Bronchial epithelial cell (primary cell): ENCODE results near the gene TBX21. TPM values are rescaled to one million over a fixed set of nuclear protein-coding genes. Genes with fewer than 3 reads are reported as not detected.

Experiments
- DNase-seq: peaks from one replicate; pipeline ENCODE4 v3.0.0-alpha.2; 2010; ENCODE audit warnings: low read depth
- FAIRE-seq: peaks from 2 replicates; lab custom pipeline; 2011; peaks lifted over from hg19 to GRCh38; lab: Jason Lieb, UNC
- H3K27me3 ChIP-seq: 2 replicates; pipeline ENCODE4 v1.5.1; 2011; ENCODE audit warnings: low read length; ENCODE audit not compliant: control insufficient read depth, insufficient read depth
- H3K36me3 ChIP-seq: 2 replicates; pipeline ENCODE4 v1.5.1; 2011; ENCODE audit warnings: low read length; ENCODE audit not compliant: control insufficient read depth, insufficient read depth
- H3K4me3 ChIP-seq: 2 replicates; pipeline ENCODE4 v1.5.1; 2011; ENCODE audit warnings: mild to moderate bottlenecking, low read depth, low read length, control low read depth
- CTCF ChIP-seq: IDR thresholded peaks from 2 replicates; pipeline ENCODE4 v1.5.1; 2011; ENCODE audit warnings: mild to moderate bottlenecking, moderate library complexity, low read length, control low read depth, inconsistent platforms; ENCODE audit not compliant: insufficient read depth, severe bottlenecking
- total RNA-seq: library from RNA; depleted of rRNA; stranded (reverse); fragments of >200 nt; gene quantifications from 2 replicates; pipeline ENCODE4 v1.2.1, GENCODE V29; 2014

TBX21 gene
- total RNA-seq, 1 donor from 2014 or later: not detected

GRCh38 chr17:47730681-47731080 is 2.4 kb upstream of the TBX21 start:
- Histone ChIP-seq H3K36me3 (no peaks in the 10 kb centered on the region), H3K27me3 (peaks cover 38% of the 10 kb centered on the region), H3K4me3 (no peak overlapping the region)
- no peak for TF ChIP-seq CTCF
- DNase-seq (no peak), FAIRE-seq (no peak)

GRCh38 chr17:47731396-47731795 is 1.6 kb upstream of the TBX21 start:
- no peak for TF ChIP-seq CTCF
- peaks cover 38% of the 10 kb centered on the region for H3K27me3 ChIP-seq
- DNase-seq (no peak), FAIRE-seq (peak; percentile 36)
- no peak overlapping the region for H3K4me3 ChIP-seq
- no peaks in the 10 kb centered on the region for H3K36me3 ChIP-seq

- no peak for FAIRE-seq
- H3K4me3 ChIP-seq: no peak overlapping the region
- no peak for DNase-seq
- TF ChIP-seq CTCF: no peak
- H3K36me3 ChIP-seq: no peaks in the 10 kb centered on the region
- H3K27me3 ChIP-seq: peaks cover 38% of the 10 kb centered on the region
These were observed 513 bp upstream of the TBX21 start for GRCh38 chr17:47732399-47733046.

- FAIRE-seq (no peak), DNase-seq (no peak)
- TF ChIP-seq CTCF: no peak
- H3K27me3 ChIP-seq: peaks cover 38% of the 10 kb centered on the region
- H3K4me3 ChIP-seq: no peak overlapping the region
- no peaks in the 10 kb centered on the region for H3K36me3 ChIP-seq
These were observed 806 bp downstream of the TBX21 start for GRCh38 chr17:47733674-47734410.

GRCh38 chr17:47735139-47735464 is 2.1 kb downstream of the TBX21 start:
- Histone ChIP-seq H3K36me3 (no peaks in the 10 kb centered on the region), H3K4me3 (no peak overlapping the region), H3K27me3 (peaks cover 33% of the 10 kb centered on the region)
- no peak for DNase-seq
- TF ChIP-seq CTCF: no peak
- no peak for FAIRE-seq

GRCh38 chr17:47735536-47736011 is 2.5 kb downstream of the TBX21 start:
- DNase-seq (no peak), FAIRE-seq (no peak)
- no peak for TF ChIP-seq CTCF
- Histone ChIP-seq H3K36me3 (no peaks in the 10 kb centered on the region), H3K4me3 (no peak overlapping the region), H3K27me3 (peaks cover 33% of the 10 kb centered on the region)
